Measurements from ENCODE around the gene DES. TPM values are rescaled to one million over a fixed set of nuclear protein-coding genes. Genes with fewer than 3 reads are reported as not detected.

DES gene
- total RNA-seq, 1 experiment from 2014 or later: 1.6 TPM

- TF ChIP-seq NFE2L1 (CRISPR knock-in tag; IDR thresholded peaks at IDR 0.05) (no peak), FOXK1 (CRISPR knock-in tag; IDR thresholded peaks at IDR 0.05) (no peak), MAX (CRISPR knock-in tag; IDR thresholded peaks at IDR 0.05) (no peak), ATF1 (CRISPR knock-in tag; IDR thresholded peaks at IDR 0.05) (no peak), AFF4 (CRISPR knock-in tag; IDR thresholded peaks at IDR 0.05; ENCODE audit: borderline replicate concordance) (no peak), GTF2I (CRISPR knock-in tag; conservative IDR thresholded peaks at IDR 0.05) (no peak)
Observed at GRCh38 chr2:219472629-219473187, 54.5 kb downstream of the DES start (continued).

GRCh38 chr2:219473511-219473910, 55.3 kb downstream of the DES start:
- Mint-ChIP-seq H3K27ac (no peak overlapping the region), H3K27me3 (ENCODE audit: low read depth) (no peaks in the 10 kb centered on the region; the same call in 1 of the 2 replicates), H3K4me3 (no peak overlapping the region), H3K9me3 (no peaks in the 10 kb centered on the region), H3K4me1 (peaks cover 24% of the 10 kb centered on the region), H3K36me3 (no peaks in the 10 kb centered on the region)
- CTCF ChIA-PET: interaction anchor here (0.6 to 35.9 kb wide), 6 partner anchors 9 to 52 kb away, joined by 3 to 2316 read pairs (median 6); partner anchors contain the start of genes ASIC4, CHPF and TMEM198
- no peak for DNase-seq (ENCODE audit: low spot score)
- ATAC-seq: no peak
- TF ChIP-seq OVOL2 (CRISPR knock-in tag; IDR thresholded peaks at IDR 0.05; ENCODE audit: borderline replicate concordance): no peak
- POLR2A ChIA-PET: no interaction called here

- H3K27me3 Mint-ChIP-seq (ENCODE audit: low read depth): no peaks in the 10 kb centered on the region; the same call in 1 of the 2 replicates
- no peaks in the 10 kb centered on the region for H3K36me3 Mint-ChIP-seq
- DNase-seq (ENCODE audit: low spot score) (no peak), ATAC-seq (no peak)
- H3K4me1 Mint-ChIP-seq: peaks cover 24% of the 10 kb centered on the region
- H3K27ac Mint-ChIP-seq: no peak overlapping the region
- ChIA-PET POLR2A (no interaction called here), CTCF (interaction anchor here (0.6 to 35.9 kb wide), 7 partner anchors 9 to 51 kb away, joined by 3 to 2316 read pairs (median 30); partner anchors contain the start of genes ASIC4, CHPF and TMEM198)
- TF ChIP-seq ELF4 (CRISPR knock-in tag; IDR thresholded peaks at IDR 0.05; ENCODE audit: low read depth): no peak
- no peak for TF ChIP-seq ZSCAN18 (CRISPR knock-in tag; IDR thresholded peaks at IDR 0.05)
- TF ChIP-seq ZNF219 (CRISPR knock-in tag; IDR thresholded peaks at IDR 0.05; ENCODE audit: borderline replicate concordance): no peak
- no peak overlapping the region for H3K4me3 Mint-ChIP-seq
- H3K9me3 Mint-ChIP-seq: no peaks in the 10 kb centered on the region
Observed at GRCh38 chr2:219474285-219475060, 56.3 kb downstream of the DES start.

DNA sequence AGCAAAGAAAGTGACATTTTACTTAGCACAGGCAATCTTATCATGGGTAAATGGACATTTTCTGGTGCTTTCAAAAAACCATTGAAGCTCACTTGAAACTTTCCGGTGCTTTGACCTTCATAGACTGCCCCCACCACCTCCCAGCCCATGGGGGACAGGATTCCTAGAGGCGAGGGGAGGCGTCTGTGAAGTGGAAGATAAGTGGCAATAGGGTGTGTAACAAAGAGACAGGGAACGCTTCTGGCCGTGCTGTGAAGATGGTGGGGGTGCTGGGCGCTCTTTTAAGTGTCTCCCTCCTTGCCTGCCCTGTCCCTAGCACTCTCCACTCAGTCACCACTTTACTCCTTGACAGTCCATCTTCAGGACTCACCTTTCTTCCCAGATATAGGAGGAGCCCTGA, 57.1 kb downstream of the DES start:
- ChIA-PET POLR2A (no interaction called here), CTCF (interaction anchor here (0.8 to 35.9 kb wide), 9 partner anchors 9 to 73 kb away, joined by 3 to 2316 read pairs (median 18); partner anchors contain the start of genes ASIC4, CHPF, SPEG and TMEM198)
- Mint-ChIP-seq H3K4me3 (no peak overlapping the region), H3K27ac (no peak overlapping the region), H3K9me3 (no peaks in the 10 kb centered on the region), H3K27me3 (ENCODE audit: low read depth) (no peaks in the 10 kb centered on the region; the same call in 1 of the 2 replicates), H3K4me1 (peaks cover 24% of the 10 kb centered on the region), H3K36me3 (no peaks in the 10 kb centered on the region)
- ATAC-seq: no peak
- no peak for DNase-seq (ENCODE audit: low spot score)
- TF ChIP-seq NR3C1 (CRISPR knock-in tag; conservative IDR thresholded peaks at IDR 0.05; ENCODE audit: low read depth) (no peak), CTCF (IDR thresholded peaks at IDR 0.05) (no peak), STAT6 (CRISPR knock-in tag; conservative IDR thresholded peaks at IDR 0.05; ENCODE audit: low read depth) (no peak), FOXP1 (CRISPR knock-in tag; IDR thresholded peaks at IDR 0.05; ENCODE audit: borderline replicate concordance) (no peak), ETV6 (CRISPR knock-in tag; IDR thresholded peaks at IDR 0.05) (no peak), SP1 (CRISPR knock-in tag; conservative IDR thresholded peaks at IDR 0.05) (no peak), ZNF232 (CRISPR knock-in tag; IDR thresholded peaks at IDR 0.05) (no peak)
- TF ChIP-seq, protein P1, sequence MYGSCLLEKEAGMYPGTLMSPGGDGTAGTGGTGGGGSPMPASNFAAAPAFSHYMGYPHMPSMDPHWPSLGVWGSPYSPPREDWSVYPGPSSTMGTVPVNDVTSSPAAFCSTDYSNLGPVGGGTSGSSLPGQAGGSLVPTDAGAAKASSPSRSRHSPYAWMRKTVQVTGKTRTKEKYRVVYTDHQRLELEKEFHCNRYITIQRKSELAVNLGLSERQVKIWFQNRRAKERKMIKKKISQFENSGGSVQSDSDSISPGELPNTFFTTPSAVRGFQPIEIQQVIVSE (CRISPR knock-in tag; IDR thresholded peaks at IDR 0.05; ENCODE audit: borderline replicate concordance): no peak

Data from WTC11 (cell line).